HepG2 (cell line): Measurements from ENCODE around the gene ZNHIT6. TPM values are rescaled to one million over a fixed set of nuclear protein-coding genes. Genes with fewer than 3 reads are reported as not detected.

Experiments
- ATAD3A ChIP-seq: sonication (generic); formaldehyde crosslinking; IDR thresholded peaks from 2 replicates; pipeline ENCODE4 v1.4.0; 2020; ENCODE audit warnings: missing genetic modification reagents
- CC2D1A ChIP-seq: sonication (generic); formaldehyde crosslinking; IDR thresholded peaks from 2 replicates; pipeline ENCODE4 v1.8.1; 2023; ENCODE audit warnings: mild to moderate bottlenecking, missing genetic modification reagents
- GPN1 ChIP-seq: sonication (generic); formaldehyde crosslinking; IDR thresholded peaks from 2 replicates; pipeline ENCODE4 v1.5.1; 2020; ENCODE audit warnings: missing genetic modification reagents, borderline replicate concordance
- GTF2F1 ChIP-seq: fragments of 150-350 bp; IDR thresholded peaks from 2 replicates; pipeline ENCODE4 v1.6.1; 2014; ENCODE audit warnings: low read length
- HOXA7 ChIP-seq: sonication (generic); formaldehyde crosslinking; IDR thresholded peaks from 2 replicates; pipeline ENCODE4 v1.8.1; 2022; ENCODE audit warnings: mild to moderate bottlenecking, missing genetic modification reagents, moderate library complexity
- IRF2 ChIP-seq: IDR thresholded peaks from 2 replicates; pipeline ENCODE4 v1.6.1; 2018; ENCODE audit warnings: missing genetic modification reagents, missing compliant biosample characterization
- MAFF ChIP-seq: IDR thresholded peaks from 2 replicates; pipeline ENCODE4 v1.6.1; 2011; ENCODE audit warnings: low read depth, low read length, improper control_type of control experiment
- MYNN ChIP-seq: sonication (generic); formaldehyde crosslinking; IDR thresholded peaks from 2 replicates; pipeline ENCODE4 v1.4.0; 2020; ENCODE audit warnings: mild to moderate bottlenecking, low read depth, missing genetic modification reagents
- PHF8 ChIP-seq: sonication (generic); formaldehyde crosslinking; IDR thresholded peaks from 2 replicates; pipeline ENCODE4 v1.5.0; 2020; ENCODE audit warnings: missing genetic modification reagents
- POGK ChIP-seq: sonication (generic); formaldehyde crosslinking; conservative IDR thresholded peaks from 2 replicates; pipeline ENCODE4 v1.8.0; 2022; ENCODE audit warnings: mild to moderate bottlenecking, moderate library complexity, missing genetic modification reagents
- PREB ChIP-seq: sonication (generic); formaldehyde crosslinking; IDR thresholded peaks from 2 replicates; pipeline ENCODE4 v1.4.0; 2020; ENCODE audit warnings: missing genetic modification reagents
- REPIN1 ChIP-seq: sonication (generic); formaldehyde crosslinking; IDR thresholded peaks from 2 replicates; pipeline ENCODE4 v1.8.0; 2022; ENCODE audit warnings: missing genetic modification reagents, low read depth, mild to moderate bottlenecking, borderline replicate concordance
- RFXANK ChIP-seq: IDR thresholded peaks from 2 replicates; pipeline ENCODE4 v1.6.1; 2016
- RORA ChIP-seq: sonication (generic); formaldehyde crosslinking; IDR thresholded peaks from 2 replicates; pipeline ENCODE4 v1.5.0; 2020; ENCODE audit warnings: mild to moderate bottlenecking, missing genetic modification reagents, moderate library complexity
- TFAP4 ChIP-seq: sonication (generic); IDR thresholded peaks from 2 replicates; pipeline ENCODE4 v1.6.1; 2016; ENCODE audit warnings: low read depth, borderline replicate concordance
- TOPORS ChIP-seq: sonication (generic); formaldehyde crosslinking; IDR thresholded peaks from 2 replicates; pipeline ENCODE4 v1.8.0; 2023; ENCODE audit warnings: mild to moderate bottlenecking, missing genetic modification reagents
- UBTF ChIP-seq: sonication (generic); formaldehyde crosslinking; IDR thresholded peaks from 2 replicates; pipeline ENCODE4 v1.4.0; 2020; ENCODE audit warnings: mild to moderate bottlenecking, missing genetic modification reagents
- ZBTB4 ChIP-seq: sonication (generic); formaldehyde crosslinking; IDR thresholded peaks from 2 replicates; pipeline ENCODE4 v1.4.0; 2020; ENCODE audit warnings: missing genetic modification reagents, mild to moderate bottlenecking, borderline replicate concordance
- ZFX ChIP-seq: sonication (generic); formaldehyde crosslinking; IDR thresholded peaks from 2 replicates; pipeline ENCODE4 v1.4.0; 2020; ENCODE audit warnings: mild to moderate bottlenecking, low read depth, missing genetic modification reagents, moderate library complexity
- ZNF256 ChIP-seq: sonication (generic); formaldehyde crosslinking; conservative IDR thresholded peaks from 2 replicates; pipeline ENCODE4 v1.4.0; 2020; ENCODE audit warnings: missing genetic modification reagents
- ZNF512 ChIP-seq: sonication (generic); formaldehyde crosslinking; IDR thresholded peaks from 2 replicates; pipeline ENCODE4 v1.4.0; 2020; ENCODE audit warnings: mild to moderate bottlenecking, missing genetic modification reagents
- polyA plus RNA-seq, 8 experiments: library from polyadenylated mRNA; depleted of rRNA in 3 of 8; stranded (reverse) in 7 of 8; unstranded in 1 of 8; fragments of >200 nt; fragmentation: Illumina TruSeq in 4 of 8; extraction: Trizol in 4 of 8; gene quantifications; 2 replicates each; pipeline versions ENCODE4 v1.2.1 to v1.2.3, GENCODE V29; 2011 to 2016; ENCODE audit warnings: low read depth in 4 of 8, missing spikeins in 1 of 8, mixed read lengths in 1 of 8; ENCODE audit not compliant: insufficient read depth in 1 of 8
- total RNA-seq, 5 experiments: library from RNA; depleted of rRNA; stranded (reverse); fragments of >200 nt; fragmentation: Illumina TruSeq; extraction: Trizol; gene quantifications; 2 replicates each; pipeline ENCODE4 v1.2.3, GENCODE V29; 2016; ENCODE audit warnings: low read depth in 1 of 5

ZNHIT6 gene
- total and polyA plus RNA-seq, 2 of the 13 experiments (the other 11 are each of a cell fraction or from before 2014, with no cell fraction given), result 6.0 to 15.2 TPM

- no peak for TF ChIP-seq PREB (CRISPR knock-in tag)
- TF ChIP-seq ZFX (CRISPR knock-in tag), result no peak
- peak; percentile 37; the same call in 1 of the 2 replicates for TF ChIP-seq IRF2 (CRISPR knock-in tag)
- no peak for TF ChIP-seq ZBTB4
- no peak for TF ChIP-seq RORA (CRISPR knock-in tag)
- TF ChIP-seq CC2D1A (CRISPR knock-in tag), result no peak
- TF ChIP-seq MYNN, result no peak
- TF ChIP-seq ATAD3A, result no peak
- TF ChIP-seq UBTF (CRISPR knock-in tag), result no peak
- peak; percentile 95 for TF ChIP-seq TFAP4
- TF ChIP-seq ZNF256 (CRISPR knock-in tag), result no peak
- TF ChIP-seq RFXANK (CRISPR knock-in tag), result 0 out of 2 replicates have a peak, but pooled peaks have one; percentile 53
- no peak for TF ChIP-seq GPN1
- no peak for TF ChIP-seq MAFF
- TF ChIP-seq HOXA7, result no peak
- no peak for TF ChIP-seq GTF2F1
- no peak for TF ChIP-seq ZNF512 (CRISPR knock-in tag)
- TF ChIP-seq REPIN1 (CRISPR knock-in tag), result no peak
- TF ChIP-seq TOPORS (CRISPR knock-in tag), result no peak
- TF ChIP-seq PHF8 (CRISPR knock-in tag), result no peak
- TF ChIP-seq POGK (CRISPR knock-in tag), result no peak
Measured at GRCh38 chr1:85681087-85681486, 27.1 kb downstream of the ZNHIT6 start (continued).
